Astrocyte of the spinal cord (primary cell): Measurements from ENCODE around the gene CCR9.

Experiments
- DNase-seq: peaks from one replicate; pipeline ENCODE4 v3.0.0; 2011; ENCODE audit warnings: low read depth, low spot score
- H3K4me3 ChIP-seq: 2 replicates; pipeline ENCODE4 v1.5.1; 2011; ENCODE audit warnings: low read depth, mild to moderate bottlenecking, low read length, moderate library complexity
- CTCF ChIP-seq: IDR thresholded peaks from 2 replicates; pipeline ENCODE4 v1.5.1; 2012; ENCODE audit warnings: low read depth, mild to moderate bottlenecking, low read length, inconsistent platforms
- in situ Hi-C: cut with HindIII; loops from 2 replicates; pipeline ENCODE4 v1.10.0; 2017; ENCODE audit warnings: low sequenced_read_pairs

Gene CCR9

GRCh38 chr3:45940004-45940780, 53.8 kb downstream of the CCR9 start:
- in situ Hi-C loops = no loop called here
- DNase-seq = no peak
- H3K4me3 ChIP-seq = no peak overlapping the region
- TF ChIP-seq CTCF = no peak

- no peak for TF ChIP-seq CTCF
- in situ Hi-C loops = no loop called here
- H3K4me3 ChIP-seq = no peak overlapping the region
- no peak for DNase-seq
Measured at GRCh38 chr3:45940781-45941365, 54.5 kb downstream of the CCR9 start.

GRCh38 chr3:45942051-45942825, 55.9 kb downstream of the CCR9 start:
- no peak for DNase-seq
- TF ChIP-seq CTCF = no peak
- in situ Hi-C loops = no loop called here
- no peak overlapping the region for H3K4me3 ChIP-seq

- H3K4me3 ChIP-seq = no peak within 1 kb of the TSS
- no peak for DNase-seq
Measured at GRCh38 chr3:45943207-45943846, 57.0 kb downstream of the CCR9 start, which contains the start of gene CXCR6. Gene CXCR6 (plus strand): TSS chr3:45943464. CDS start chr3:45946482, 3,018 bp downstream.

GRCh38 chr3:45944830-45945620, 58.7 kb downstream of the CCR9 start:
- in situ Hi-C loops = no loop called here
- TF ChIP-seq CTCF = no peak
- DNase-seq = no peak
- H3K4me3 ChIP-seq = no peak overlapping the region

More at GRCh38 chr3:45943207-45943846, 57.0 kb downstream of the CCR9 start, which contains the start of gene CXCR6:
- in situ Hi-C loops = no loop called here
- no peak for TF ChIP-seq CTCF
